Coronary artery (tissue), 2 donors: ENCODE data around the gene TRAPPC13.
A peak's percentile ranks its signal among the peaks of the same experiment; 100 is the strongest.

Source experiments
- DNase-seq: peaks from one replicate; pipeline ENCODE4 v3.0.0-alpha.2; 2017; ENCODE audit warnings: low spot score
- H3K27ac ChIP-seq, 2 donors: fragments of 200-600 bp; sonication (generic); one replicate each; pipeline ENCODE4 v1.5.1; 2016 to 2019
- H3K4me3 ChIP-seq: fragments of 200-600 bp; sonication (generic); 2 replicates; pipeline ENCODE4 v1.5.1; 2016; ENCODE audit warnings: mild to moderate bottlenecking, moderate library complexity
- TF ChIP-seq, protein P1 (sequence below): fragments of 200-600 bp; sonication (generic); IDR thresholded peaks from one replicate; pipeline ENCODE4 v1.5.1; 2019; ENCODE audit warnings: antibody characterized with exemption

The TRAPPC13 gene

GRCh38 chr5:65623482-65623881 is 1.3 kb upstream of the TRAPPC13 start:
- H3K27ac ChIP-seq = peak overlapping the region in 1 of 2 donors; percentile 93
- TF ChIP-seq, protein P1, sequence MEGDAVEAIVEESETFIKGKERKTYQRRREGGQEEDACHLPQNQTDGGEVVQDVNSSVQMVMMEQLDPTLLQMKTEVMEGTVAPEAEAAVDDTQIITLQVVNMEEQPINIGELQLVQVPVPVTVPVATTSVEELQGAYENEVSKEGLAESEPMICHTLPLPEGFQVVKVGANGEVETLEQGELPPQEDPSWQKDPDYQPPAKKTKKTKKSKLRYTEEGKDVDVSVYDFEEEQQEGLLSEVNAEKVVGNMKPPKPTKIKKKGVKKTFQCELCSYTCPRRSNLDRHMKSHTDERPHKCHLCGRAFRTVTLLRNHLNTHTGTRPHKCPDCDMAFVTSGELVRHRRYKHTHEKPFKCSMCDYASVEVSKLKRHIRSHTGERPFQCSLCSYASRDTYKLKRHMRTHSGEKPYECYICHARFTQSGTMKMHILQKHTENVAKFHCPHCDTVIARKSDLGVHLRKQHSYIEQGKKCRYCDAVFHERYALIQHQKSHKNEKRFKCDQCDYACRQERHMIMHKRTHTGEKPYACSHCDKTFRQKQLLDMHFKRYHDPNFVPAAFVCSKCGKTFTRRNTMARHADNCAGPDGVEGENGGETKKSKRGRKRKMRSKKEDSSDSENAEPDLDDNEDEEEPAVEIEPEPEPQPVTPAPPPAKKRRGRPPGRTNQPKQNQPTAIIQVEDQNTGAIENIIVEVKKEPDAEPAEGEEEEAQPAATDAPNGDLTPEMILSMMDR = no peak

GRCh38 chr5:65624025-65624570 is 729 bp upstream of the TRAPPC13 start, which contains the start of gene TRIM23:
Gene TRIM23 (minus strand): TSS chr5:65624333. CDS start chr5:65624274, 59 bp downstream.
- Histone ChIP-seq H3K4me3 (peak within 1 kb of the TSS; percentile 81), H3K27ac (peak within 1 kb of the TSS; percentile 90 to 93)
- peak; percentile 93 for DNase-seq
- TF ChIP-seq, protein P1 = no peak

More at GRCh38 chr5:65623482-65623881, 1.3 kb upstream of the TRAPPC13 start:
- peak overlapping the region; percentile 81 for H3K4me3 ChIP-seq
- DNase-seq = no peak

- Histone ChIP-seq H3K4me3 (peak overlapping the region; percentile 81), H3K27ac (no peak overlapping the region)
- DNase-seq = no peak
- TF ChIP-seq, protein P1 = no peak
These were observed 916 bp downstream of the TRAPPC13 start for GRCh38 chr5:65625743-65626142.

GRCh38 chr5:65630981-65631380 is 6.2 kb downstream of the TRAPPC13 start:
- DNase-seq = no peak
- Histone ChIP-seq H3K4me3 (no peak overlapping the region), H3K27ac (no peak overlapping the region)
- TF ChIP-seq, protein P1 = no peak

DNA sequence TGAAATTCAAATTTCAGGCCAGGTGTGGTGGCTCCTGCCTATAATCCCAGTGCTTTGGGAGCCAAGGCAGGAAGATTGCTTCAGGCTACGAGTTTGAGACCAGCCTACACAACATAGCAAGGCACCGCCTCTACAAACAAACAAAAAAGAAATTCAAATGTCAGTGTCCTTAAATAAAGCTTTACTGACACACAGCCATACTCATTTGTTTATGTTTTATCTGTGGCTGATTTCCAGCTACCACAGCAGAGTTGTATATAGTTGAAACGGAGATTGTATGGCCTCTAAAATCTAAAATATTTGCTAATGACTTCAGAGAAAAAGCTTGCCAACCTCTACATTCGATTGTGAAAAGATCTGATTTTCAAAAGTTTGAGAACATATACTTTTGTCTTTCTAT is 15.4 kb downstream of the TRAPPC13 start:
- TF ChIP-seq, protein P1 = no peak
- Histone ChIP-seq H3K27ac (no peak overlapping the region), H3K4me3 (no peak overlapping the region)
- no peak for DNase-seq

- Histone ChIP-seq H3K4me3 (no peak overlapping the region), H3K27ac (no peak overlapping the region)
- TF ChIP-seq, protein P1 = no peak
- DNase-seq = no peak
These were observed 22.1 kb downstream of the TRAPPC13 start for GRCh38 chr5:65646938-65647337.

DNA sequence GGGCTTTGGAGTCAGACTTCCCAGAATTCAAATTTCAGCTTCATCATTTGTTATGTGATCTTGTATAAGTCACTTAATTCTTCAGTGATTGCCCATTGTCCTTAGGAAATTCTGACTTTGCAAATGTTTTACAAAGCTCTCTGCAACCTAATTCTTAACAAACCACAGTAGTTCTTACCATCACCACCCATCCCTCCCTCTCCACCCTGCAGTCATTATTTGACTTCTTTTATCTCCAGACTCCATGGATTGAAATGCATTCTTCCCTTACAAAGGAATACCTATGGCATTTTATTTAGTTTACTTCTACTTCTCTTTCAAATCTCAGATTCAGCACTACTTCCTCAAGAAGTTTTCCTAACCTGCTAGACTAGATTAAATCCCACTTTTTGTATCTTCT is 23.1 kb downstream of the TRAPPC13 start:
- H3K4me3 ChIP-seq = no peak overlapping the region
- no peak overlapping the region for H3K27ac ChIP-seq
- no peak for DNase-seq
- TF ChIP-seq, protein P1 = no peak
